ENCODE results near the gene SEPTIN10. TPM values are rescaled to one million over a fixed set of nuclear protein-coding genes. Genes with fewer than 3 reads are reported as not detected.
A peak's percentile ranks its signal among the peaks of the same experiment; 100 is the strongest.
"Not testable (repeated sequence)": the region's sequence is repeated elsewhere in the genome, so short reads cannot be mapped to it uniquely, and the experiment has no call there.

Gene SEPTIN10
- total and polyA plus RNA-seq, 2 donors = 90.2 to 140 TPM

GRCh38 chr2:109560265-109560664, 53.5 kb downstream of the SEPTIN10 start:
- WGBS = 78% methylated on average over 1 of the region's 1 CpG
- Histone ChIP-seq H3K4me1 (ENCODE audit: insufficient read depth) (no peaks in the 10 kb centered on the region), H3K4me3 (ENCODE audit: low read depth, low read length) (no peak overlapping the region), H3K27ac (ENCODE audit: low read depth) (no peak overlapping the region), H3K36me3 (ENCODE audit: insufficient read depth) (no peaks in the 10 kb centered on the region)
- no peak for DNase-seq (ENCODE audit: extremely low spot score)

GRCh38 chr2:109558076-109558882, 55.5 kb downstream of the SEPTIN10 start:
- Histone ChIP-seq H3K4me3 (ENCODE audit: low read depth, low read length) (no peak overlapping the region), H3K27ac (ENCODE audit: low read depth) (no peak overlapping the region), H3K4me1 (ENCODE audit: insufficient read depth) (no peaks in the 10 kb centered on the region), H3K36me3 (ENCODE audit: insufficient read depth) (no peaks in the 10 kb centered on the region)
- no peak for DNase-seq (ENCODE audit: extremely low spot score)
- 78% methylated on average over 9 of the region's 9 CpGs for WGBS

DNA sequence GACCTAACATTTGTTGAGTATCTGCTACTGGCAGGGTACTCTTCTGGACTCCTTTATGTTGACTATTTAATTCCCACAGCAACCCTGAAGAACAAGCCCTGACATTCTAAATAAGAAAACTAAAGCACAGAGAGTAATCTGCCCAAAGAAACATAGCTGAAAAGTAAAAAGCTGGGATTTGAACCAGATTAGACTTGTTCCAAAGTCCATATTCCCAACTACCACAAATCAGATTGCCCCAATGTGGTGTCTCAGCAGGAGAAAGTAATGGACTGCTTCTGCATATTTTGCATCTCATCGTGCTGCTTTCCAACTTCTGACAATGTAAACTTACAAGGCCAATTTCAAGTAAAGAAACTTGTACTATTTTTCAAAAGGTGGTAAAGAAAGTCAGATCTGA, 56.5 kb downstream of the SEPTIN10 start:
- H3K27ac ChIP-seq (ENCODE audit: low read depth) = no peak overlapping the region
- WGBS = 75% methylated on average over 1 of the region's 1 CpG

DNA sequence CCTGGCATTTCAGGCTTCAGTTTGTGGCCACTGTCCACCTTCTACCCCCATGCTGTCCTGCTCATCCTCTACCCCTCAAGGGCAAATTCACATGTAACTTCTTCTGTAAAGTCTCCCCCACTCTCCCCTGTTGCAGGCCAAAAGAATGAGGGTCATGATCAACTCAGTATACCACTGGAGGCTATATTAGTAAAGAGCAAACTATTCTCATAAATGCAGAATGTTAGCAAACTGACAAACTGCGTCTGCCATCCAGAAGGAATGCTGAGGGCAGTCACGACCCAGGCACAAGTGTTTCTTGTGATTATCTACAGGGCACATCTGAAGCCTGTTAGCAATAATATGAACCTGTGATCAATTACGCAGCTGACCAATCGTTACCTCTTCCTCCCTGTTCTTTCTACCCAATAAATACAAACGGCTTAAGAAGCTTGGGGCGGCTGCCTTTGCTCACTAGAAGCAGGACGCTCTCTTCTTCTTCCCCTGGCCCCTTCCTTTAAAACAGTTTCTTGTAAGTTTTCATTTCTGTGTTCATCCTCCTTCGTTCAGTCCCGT, 58.3 kb downstream of the SEPTIN10 start:
- WGBS = 67% methylated on average over 9 of the region's 9 CpGs
- no peak for DNase-seq (ENCODE audit: extremely low spot score)
- Histone ChIP-seq H3K36me3 (ENCODE audit: insufficient read depth) (no peaks in the 10 kb centered on the region), H3K4me1 (ENCODE audit: insufficient read depth) (no peaks in the 10 kb centered on the region), H3K27ac (ENCODE audit: low read depth) (no peak overlapping the region), H3K4me3 (ENCODE audit: low read depth, low read length) (no peak overlapping the region)

More for the DNA sequence above, 56.5 kb downstream of the SEPTIN10 start:
- H3K4me3 ChIP-seq (ENCODE audit: low read depth, low read length) = no peak overlapping the region
- DNase-seq (ENCODE audit: extremely low spot score) = no peak
- H3K4me1 ChIP-seq (ENCODE audit: insufficient read depth) = no peaks in the 10 kb centered on the region
- H3K36me3 ChIP-seq (ENCODE audit: insufficient read depth) = no peaks in the 10 kb centered on the region

- Histone ChIP-seq H3K36me3 (ENCODE audit: insufficient read depth) (no peaks in the 10 kb centered on the region), H3K4me3 (ENCODE audit: low read depth, low read length) (no peak overlapping the region), H3K4me1 (ENCODE audit: insufficient read depth) (no peaks in the 10 kb centered on the region), H3K27ac (ENCODE audit: low read depth) (no peak overlapping the region)
- WGBS = 73% methylated on average over 2 of the region's 2 CpGs
- no peak for DNase-seq (ENCODE audit: extremely low spot score)
Observed at GRCh38 chr2:109554758-109555157, 59.0 kb downstream of the SEPTIN10 start.

- Histone ChIP-seq H3K27ac (ENCODE audit: low read depth) (no peak overlapping the region), H3K4me1 (ENCODE audit: insufficient read depth) (no peaks in the 10 kb centered on the region), H3K36me3 (ENCODE audit: insufficient read depth) (no peaks in the 10 kb centered on the region), H3K4me3 (ENCODE audit: low read depth, low read length) (no peak overlapping the region)
- 91% methylated on average over 4 of the region's 4 CpGs for WGBS
- no peak for DNase-seq (ENCODE audit: extremely low spot score)
Observed at GRCh38 chr2:109549016-109549590, 64.7 kb downstream of the SEPTIN10 start.

- WGBS = 89% methylated on average over 2 of the region's 2 CpGs
- Histone ChIP-seq H3K27ac (ENCODE audit: low read depth) (no peak overlapping the region), H3K36me3 (ENCODE audit: insufficient read depth) (no peaks in the 10 kb centered on the region), H3K4me1 (ENCODE audit: insufficient read depth) (no peaks in the 10 kb centered on the region), H3K4me3 (ENCODE audit: low read depth, low read length) (no peak overlapping the region)
- DNase-seq (ENCODE audit: extremely low spot score) = no peak
Observed at GRCh38 chr2:109547280-109547679, 66.5 kb downstream of the SEPTIN10 start.

DNA sequence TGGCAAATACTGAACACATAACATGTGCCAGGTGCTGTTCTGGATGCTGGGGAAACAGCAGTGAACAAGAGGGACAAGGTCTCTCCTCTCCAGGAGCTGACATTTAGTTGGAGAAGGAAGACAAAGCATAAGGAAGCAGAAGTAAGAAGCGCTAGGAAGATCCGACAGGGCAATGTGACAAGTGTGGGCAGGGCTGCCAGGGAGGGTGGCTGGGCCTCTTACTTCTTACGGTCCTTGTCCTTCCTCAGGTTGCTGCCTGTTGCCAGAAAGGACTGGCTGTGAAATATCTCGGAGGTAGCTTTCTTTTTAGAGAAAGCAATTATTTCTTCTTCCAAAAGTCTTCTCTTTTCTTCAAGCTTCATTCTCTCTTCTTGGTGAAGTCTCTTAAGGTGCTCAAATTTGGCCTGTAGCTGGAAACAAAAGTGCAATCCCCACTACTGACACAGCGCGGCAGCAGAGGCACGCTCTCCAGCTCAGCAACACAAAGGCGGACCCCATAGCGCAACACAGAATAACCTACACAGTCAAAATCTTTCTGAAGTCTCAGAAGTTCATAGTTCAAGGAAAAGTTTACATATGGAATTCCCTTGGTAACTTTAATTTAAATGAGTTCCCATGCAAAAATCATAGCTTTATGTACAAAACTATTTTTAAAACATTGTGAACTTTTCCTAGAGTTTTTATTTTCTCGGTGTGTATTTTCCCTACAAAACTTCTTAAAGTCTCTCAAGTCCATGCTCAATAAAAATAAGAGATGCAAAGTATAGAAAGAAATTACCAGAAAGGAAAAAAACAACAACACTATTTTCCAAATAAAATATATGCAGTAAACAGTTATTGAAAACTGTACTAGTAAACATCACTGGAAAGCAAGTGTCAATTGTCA, 67.7 kb downstream of the SEPTIN10 start:
- DNase-seq (ENCODE audit: extremely low spot score) = peak; percentile 50
- Histone ChIP-seq H3K36me3 (ENCODE audit: insufficient read depth) (no peaks in the 10 kb centered on the region), H3K4me1 (ENCODE audit: insufficient read depth) (no peaks in the 10 kb centered on the region), H3K27ac (ENCODE audit: low read depth) (no peak overlapping the region), H3K4me3 (ENCODE audit: low read depth, low read length) (no peak overlapping the region)
- 38% methylated on average over 10 of the region's 10 CpGs for WGBS

- no peaks in the 10 kb centered on the region for H3K4me1 ChIP-seq (ENCODE audit: insufficient read depth)
- no peak overlapping the region for H3K27ac ChIP-seq (ENCODE audit: low read depth)
- no peak overlapping the region for H3K4me3 ChIP-seq (ENCODE audit: low read depth, low read length)
- no peak for DNase-seq (ENCODE audit: extremely low spot score)
- no peaks in the 10 kb centered on the region for H3K36me3 ChIP-seq (ENCODE audit: insufficient read depth)
- 58% methylated on average over 6 of the region's 6 CpGs for WGBS
Observed at GRCh38 chr2:109542384-109542783, 71.4 kb downstream of the SEPTIN10 start.

DNA sequence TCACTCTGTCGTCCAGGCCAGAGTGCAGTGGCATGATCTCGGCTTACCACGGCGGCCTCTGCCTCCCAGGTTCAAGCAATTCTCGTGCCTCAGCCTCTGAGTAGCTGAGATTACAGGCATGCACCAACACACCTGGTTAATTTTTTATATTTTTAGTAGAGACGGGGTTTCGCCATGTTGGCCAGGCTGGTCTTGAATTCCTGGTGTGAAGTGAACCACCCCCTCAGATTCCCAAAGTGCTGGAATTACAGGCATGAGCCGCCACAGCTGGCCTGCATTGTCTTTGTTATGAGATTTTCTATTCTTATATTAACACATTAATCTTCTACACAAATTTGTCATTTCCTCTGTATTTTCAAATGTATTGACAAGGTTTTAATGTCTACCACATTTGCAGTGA, 75.2 kb downstream of the SEPTIN10 start:
- no peak for DNase-seq (ENCODE audit: extremely low spot score)
- no peak overlapping the region for H3K27ac ChIP-seq (ENCODE audit: low read depth)
- no peak overlapping the region for H3K4me3 ChIP-seq (ENCODE audit: low read depth, low read length)
- H3K36me3 ChIP-seq (ENCODE audit: insufficient read depth) = no peaks in the 10 kb centered on the region
- no peaks in the 10 kb centered on the region for H3K4me1 ChIP-seq (ENCODE audit: insufficient read depth)
- WGBS = 81% methylated on average over 8 of the region's 8 CpGs

DNA sequence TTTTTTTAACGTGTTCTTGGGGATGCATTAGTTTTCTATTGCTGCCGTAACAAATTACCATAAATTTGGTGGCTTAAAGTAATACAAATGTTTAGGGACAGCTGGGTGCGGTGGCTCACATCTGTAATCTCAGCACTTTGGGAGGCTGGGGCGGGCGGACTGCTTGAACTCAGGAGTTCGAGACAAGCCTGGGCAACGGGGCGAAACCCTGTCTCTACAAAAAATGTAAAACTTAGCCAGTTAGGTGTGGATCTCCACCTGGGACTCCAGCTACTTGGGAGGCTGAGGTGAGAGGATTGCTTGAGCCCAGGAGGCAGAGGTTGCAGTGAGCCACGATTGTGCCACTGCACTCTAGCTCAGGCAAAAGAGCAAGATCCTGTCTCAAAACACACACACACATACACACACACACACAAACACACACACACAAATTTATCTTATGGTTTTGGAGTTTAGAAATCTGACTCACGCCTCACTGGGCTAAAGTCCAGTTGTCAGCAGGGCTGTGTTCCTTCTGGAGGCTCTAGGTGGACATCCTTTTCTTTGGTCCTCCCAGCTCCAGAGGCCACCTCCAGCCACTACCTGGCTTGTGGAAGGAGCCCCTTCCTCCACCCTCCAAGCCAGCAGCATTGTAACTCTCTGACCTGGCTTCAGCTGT, 76.1 kb downstream of the SEPTIN10 start:
- H3K36me3 ChIP-seq (ENCODE audit: insufficient read depth) = no peaks in the 10 kb centered on the region
- no peaks in the 10 kb centered on the region for H3K4me1 ChIP-seq (ENCODE audit: insufficient read depth)
- WGBS = 83% methylated on average over 10 of the region's 10 CpGs
- no peak overlapping the region for H3K27ac ChIP-seq (ENCODE audit: low read depth)
- H3K4me3 ChIP-seq (ENCODE audit: low read depth, low read length) = no peak overlapping the region
- no peak for DNase-seq (ENCODE audit: extremely low spot score)

GRCh38 chr2:109536556-109536955, 77.2 kb downstream of the SEPTIN10 start:
- not testable (repeated sequence) for H3K36me3 ChIP-seq (ENCODE audit: insufficient read depth); H3K4me1 ChIP-seq (ENCODE audit: insufficient read depth); H3K4me3 ChIP-seq (ENCODE audit: low read depth, low read length); H3K27ac ChIP-seq (ENCODE audit: low read depth); DNase-seq (ENCODE audit: extremely low spot score)
- 62% methylated on average over 3 of the region's 3 CpGs for WGBS

Measured in urinary bladder (tissue), 4 donors.